CD4-positive, alpha-beta T cell (primary cell): ENCODE measurements around the gene CDK18. TPM values are rescaled to one million over a fixed set of nuclear protein-coding genes. Genes with fewer than 3 reads are reported as not detected.

Experiments used
- ATAC-seq: fragments of 200-7000 bp; cut with Tn5 transposase; one replicate; pipeline ENCODE4 v1.10.0; 2022; ENCODE audit warnings: mild to moderate bottlenecking; ENCODE audit not compliant: poor library complexity
- CTCF ChIA-PET: fragments of 350-600 bp; sonication (Branson Sonifier 250); formaldehyde crosslinking; loops from one replicate; lab custom pipeline; 2021; ENCODE audit warnings: antibody characterized with exemption, inconsistent platforms; lab: Charles Lee
- POLR2A ChIA-PET: fragments of 350-600 bp; sonication (Branson Sonifier 250); formaldehyde crosslinking; loops from one replicate; lab custom pipeline; 2021; ENCODE audit warnings: antibody characterized with exemption, inconsistent platforms; lab: Charles Lee
- DNase-seq, 14 experiments: peaks; one replicate each; pipeline ENCODE4 v3.0.0-alpha.2; 2013 to 2020; ENCODE audit warnings: mixed read lengths in 2 of 14
- H3K27ac ChIP-seq, 2 donors: one replicate each; pipeline versions ENCODE4 v1.5.1 to v1.7.0; 2013; ENCODE audit warnings: low read length in 2 of 2, low read depth in 1 of 2, mild to moderate bottlenecking in 1 of 2
- H3K27me3 ChIP-seq, 2 experiments: 1 replicate in 1 of 2; 2 replicates in 1 of 2; pipeline versions ENCODE4 v1.6.1 to v1.7.0; 2013; ENCODE audit warnings: low read length in 2 of 2, control low read depth in 1 of 2, mild to moderate bottlenecking in 1 of 2, moderate library complexity in 1 of 2; ENCODE audit not compliant: insufficient read depth in 2 of 2, control insufficient read depth in 1 of 2
- H3K36me3 ChIP-seq: one replicate; pipeline ENCODE4 v1.6.1; 2013; ENCODE audit warnings: low read length, control low read depth; ENCODE audit not compliant: insufficient read depth
- H3K4me1 ChIP-seq: one replicate; pipeline ENCODE4 v1.6.1; 2013; ENCODE audit warnings: low read length, control low read depth; ENCODE audit not compliant: insufficient read depth
- H3K4me3 ChIP-seq: one replicate; pipeline ENCODE4 v1.5.1; 2013; ENCODE audit warnings: mild to moderate bottlenecking, low read length, moderate library complexity
- H3K9me3 ChIP-seq, 2 experiments: 1 replicate in 1 of 2; 2 replicates in 1 of 2; pipeline versions ENCODE4 v1.6.1 to v1.7.0; 2013; ENCODE audit warnings: low read length in 2 of 2, mild to moderate bottlenecking in 2 of 2, control low read depth in 1 of 2, moderate library complexity in 1 of 2; ENCODE audit not compliant: control insufficient read depth in 1 of 2, insufficient read depth in 1 of 2
- H3K27ac Mint-ChIP-seq: one replicate; pipeline ENCODE4 v1.8.0; 2020; ENCODE audit warnings: mixed read lengths
- H3K27me3 Mint-ChIP-seq: one replicate; pipeline ENCODE4 v1.8.0; 2021; ENCODE audit warnings: mixed read lengths
- H3K36me3 Mint-ChIP-seq: one replicate; pipeline ENCODE4 v1.8.0; 2021; ENCODE audit warnings: low read depth, mixed read lengths
- H3K4me1 Mint-ChIP-seq: one replicate; pipeline ENCODE4 v1.8.0; 2021; ENCODE audit warnings: low read depth, mixed read lengths
- H3K4me3 Mint-ChIP-seq: one replicate; pipeline ENCODE4 v1.8.0; 2020; ENCODE audit warnings: mild to moderate bottlenecking, mixed read lengths
- H3K9me3 Mint-ChIP-seq: one replicate; pipeline ENCODE4 v1.8.0; 2020; ENCODE audit warnings: mixed read lengths
- intact Hi-C, 2 experiments: fragments of 100-400 bp; cut with DNase I in 1 of 2; cut with micrococcal nuclease in 1 of 2; formaldehyde crosslinking; loops; one replicate each; pipeline versions ENCODE4 v1.15.1 to v1.9.0; 2023 to 2025; cut with DNase I, micrococcal nuclease
- total RNA-seq, 174 experiments: library from RNA in 2 of 174; stranded (reverse) in 2 of 174; gene quantifications; one replicate each; pipeline ENCODE4 v1.2.3 and lab custom pipeline; 2021 to 2026
- TF ChIP-seq, protein P1 (sequence below): fragments of 200-600 bp; IDR thresholded peaks from one replicate; pipeline ENCODE4 v1.8.0; 2022; ENCODE audit warnings: antibody characterized with exemption, mild to moderate bottlenecking

Gene CDK18
- total RNA-seq, 2 experiments from 2014 or later = 1.6 to 2.7 TPM

DNA sequence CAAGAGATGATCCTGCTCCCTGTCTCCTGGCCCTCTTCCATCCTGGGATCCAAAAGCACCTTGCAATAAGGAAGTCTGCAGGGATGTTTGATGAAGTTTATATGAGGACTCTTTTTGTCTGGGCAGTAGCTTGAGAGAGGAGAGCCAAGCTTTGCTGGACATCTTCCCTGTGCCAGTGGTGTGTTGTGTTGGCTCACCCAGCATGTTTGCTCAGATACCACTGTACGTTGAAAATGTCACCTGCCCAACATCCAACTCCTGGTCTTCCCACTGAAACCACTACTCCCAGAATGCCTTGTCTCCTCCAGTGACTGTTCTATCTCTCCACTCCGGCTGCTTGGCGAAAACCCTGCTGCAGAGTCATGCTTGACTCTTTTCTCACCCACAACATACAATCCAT lies 12.8 kb downstream of the CDK18 start:
- intact Hi-C loops = no loop called here
- Mint-ChIP-seq H3K4me3 (no peak overlapping the region), H3K27ac (no peak overlapping the region), H3K4me1 (no peaks in the 10 kb centered on the region), H3K36me3 (no peaks in the 10 kb centered on the region), H3K27me3 (no peaks in the 10 kb centered on the region), H3K9me3 (no peaks in the 10 kb centered on the region)
- ATAC-seq (no peak), DNase-seq (no peak)
- Histone ChIP-seq H3K4me1 (no peaks in the 10 kb centered on the region), H3K36me3 (no peaks in the 10 kb centered on the region), H3K27ac (no peak overlapping the region), H3K4me3 (no peak overlapping the region), H3K9me3 (no peaks in the 10 kb centered on the region), H3K27me3 (peaks cover 0 to 4% of the 10 kb centered on the region in 2 experiments)
- TF ChIP-seq, protein P1, sequence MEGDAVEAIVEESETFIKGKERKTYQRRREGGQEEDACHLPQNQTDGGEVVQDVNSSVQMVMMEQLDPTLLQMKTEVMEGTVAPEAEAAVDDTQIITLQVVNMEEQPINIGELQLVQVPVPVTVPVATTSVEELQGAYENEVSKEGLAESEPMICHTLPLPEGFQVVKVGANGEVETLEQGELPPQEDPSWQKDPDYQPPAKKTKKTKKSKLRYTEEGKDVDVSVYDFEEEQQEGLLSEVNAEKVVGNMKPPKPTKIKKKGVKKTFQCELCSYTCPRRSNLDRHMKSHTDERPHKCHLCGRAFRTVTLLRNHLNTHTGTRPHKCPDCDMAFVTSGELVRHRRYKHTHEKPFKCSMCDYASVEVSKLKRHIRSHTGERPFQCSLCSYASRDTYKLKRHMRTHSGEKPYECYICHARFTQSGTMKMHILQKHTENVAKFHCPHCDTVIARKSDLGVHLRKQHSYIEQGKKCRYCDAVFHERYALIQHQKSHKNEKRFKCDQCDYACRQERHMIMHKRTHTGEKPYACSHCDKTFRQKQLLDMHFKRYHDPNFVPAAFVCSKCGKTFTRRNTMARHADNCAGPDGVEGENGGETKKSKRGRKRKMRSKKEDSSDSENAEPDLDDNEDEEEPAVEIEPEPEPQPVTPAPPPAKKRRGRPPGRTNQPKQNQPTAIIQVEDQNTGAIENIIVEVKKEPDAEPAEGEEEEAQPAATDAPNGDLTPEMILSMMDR = no peak
- ChIA-PET CTCF (no interaction called here), POLR2A (no interaction called here)

DNA sequence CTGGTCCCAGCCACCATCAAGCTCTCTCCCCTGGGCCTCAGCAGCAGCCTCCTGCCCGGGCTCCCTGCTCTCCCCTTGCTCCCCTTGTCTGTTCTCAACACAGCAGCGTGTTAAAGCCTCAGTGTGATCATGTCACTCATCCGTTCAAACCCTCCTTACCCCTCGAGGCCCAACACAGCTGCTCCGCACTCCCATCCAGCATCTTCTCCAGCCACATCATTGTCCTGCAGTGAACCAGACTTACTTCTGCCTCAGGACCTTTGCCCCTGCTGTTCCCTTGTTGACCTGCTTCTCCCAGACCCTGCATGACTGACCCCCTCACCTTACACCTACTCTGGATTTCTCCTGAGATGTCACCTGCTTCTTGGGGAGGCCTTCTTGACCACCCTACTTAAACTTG lies 13.3 kb downstream of the CDK18 start:
- no peak overlapping the region for H3K4me3 ChIP-seq
- ChIA-PET POLR2A (no interaction called here), CTCF (no interaction called here)
- Mint-ChIP-seq H3K4me3 (no peak overlapping the region), H3K4me1 (no peaks in the 10 kb centered on the region), H3K36me3 (no peaks in the 10 kb centered on the region), H3K27me3 (no peaks in the 10 kb centered on the region), H3K27ac (no peak overlapping the region), H3K9me3 (no peaks in the 10 kb centered on the region)
- DNase-seq (no peak), ATAC-seq (no peak)
- H3K4me1 ChIP-seq = no peaks in the 10 kb centered on the region
- no peak overlapping the region for H3K27ac ChIP-seq
- H3K27me3 ChIP-seq = peaks cover 0 to 4% of the 10 kb centered on the region in 2 experiments
- intact Hi-C loops = no loop called here
- TF ChIP-seq, protein P1 = no peak
- H3K36me3 ChIP-seq = no peaks in the 10 kb centered on the region
- no peaks in the 10 kb centered on the region for H3K9me3 ChIP-seq

DNA sequence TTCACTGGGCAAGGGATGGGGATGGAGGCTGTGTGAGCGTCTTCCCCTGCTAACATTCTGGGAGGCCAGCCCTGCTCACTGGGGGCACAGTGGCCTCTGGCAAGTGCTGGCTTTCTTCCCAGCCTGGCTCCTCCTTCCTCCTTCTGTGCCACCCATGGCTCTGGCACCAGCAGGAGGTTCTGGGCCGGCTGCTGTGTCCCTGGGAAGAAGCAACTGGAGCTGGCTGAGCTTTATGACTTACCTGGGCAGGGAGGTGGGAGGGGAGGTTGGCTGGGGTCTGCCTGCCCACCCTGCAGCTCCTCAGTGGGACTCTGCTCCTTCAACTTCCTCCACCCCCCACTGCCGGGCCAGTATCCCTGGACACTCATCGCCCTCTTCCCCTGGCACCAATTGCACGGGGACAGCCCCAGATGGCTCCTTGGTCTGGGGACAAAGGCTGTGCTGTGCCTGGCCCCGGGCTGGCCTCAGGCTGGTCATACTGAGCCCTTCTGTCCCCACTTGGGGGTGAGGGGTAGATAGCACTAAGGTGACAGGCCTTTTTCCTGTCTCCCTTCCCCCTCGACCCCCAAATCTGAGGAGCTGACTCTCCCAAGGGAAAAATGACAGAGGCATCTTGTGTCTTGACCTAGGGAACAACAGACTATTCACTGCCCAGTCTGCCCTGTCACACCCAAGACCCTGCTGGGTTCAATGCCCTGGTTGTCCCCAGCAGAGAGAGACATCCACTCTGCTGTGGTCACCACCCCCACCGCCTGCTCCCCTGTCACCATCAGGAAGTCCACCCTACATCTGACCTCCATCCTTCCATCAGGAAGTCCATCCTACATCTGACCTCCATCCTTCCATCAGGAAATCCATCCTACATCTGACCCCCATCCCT lies 14.4 kb downstream of the CDK18 start:
- Mint-ChIP-seq H3K4me1 (no peaks in the 10 kb centered on the region), H3K27me3 (no peaks in the 10 kb centered on the region), H3K36me3 (no peaks in the 10 kb centered on the region), H3K27ac (no peak overlapping the region), H3K9me3 (no peaks in the 10 kb centered on the region), H3K4me3 (no peak overlapping the region)
- Histone ChIP-seq H3K27me3 (peaks cover 0 to 4% of the 10 kb centered on the region in 2 experiments), H3K36me3 (no peaks in the 10 kb centered on the region), H3K27ac (no peak overlapping the region), H3K9me3 (no peaks in the 10 kb centered on the region), H3K4me3 (no peak overlapping the region), H3K4me1 (no peaks in the 10 kb centered on the region)
- DNase-seq = no peak
- POLR2A ChIA-PET = no interaction called here
- TF ChIP-seq, protein P1 = no peak
- ATAC-seq = no peak
- CTCF ChIA-PET = no interaction called here
- intact Hi-C loops = no loop called here
